Measurements from ENCODE around the gene TMEM232.

TMEM232 gene

DNA sequence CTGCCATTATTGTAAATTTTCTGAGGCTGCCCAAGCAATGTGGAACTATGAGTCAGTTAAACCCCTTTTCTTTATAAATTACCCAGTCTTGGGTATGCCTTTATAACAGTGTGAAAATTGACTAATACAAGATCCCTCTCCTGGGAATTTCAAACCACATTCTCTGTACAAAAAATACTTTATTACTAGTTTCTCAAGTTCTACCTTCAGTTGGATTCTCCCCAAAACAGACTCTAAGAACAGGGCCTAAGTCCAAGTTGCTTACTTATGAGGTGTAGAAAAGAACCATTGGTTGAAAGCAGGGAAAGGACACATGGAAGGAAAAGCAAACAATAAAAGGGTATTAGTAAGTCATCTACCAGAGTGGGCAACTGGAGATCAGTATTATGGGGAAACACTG, 343.2 kb downstream of the TMEM232 start:
- no peak overlapping the region for H3K27ac Mint-ChIP-seq
- H3K27me3 Mint-ChIP-seq (ENCODE audit: low read depth) = no peaks in the 10 kb centered on the region
- H3K4me1 Mint-ChIP-seq = no peaks in the 10 kb centered on the region
- TF ChIP-seq CTCF (IDR thresholded peaks at IDR 0.05; ENCODE audit: unreplicated experiment in 3 of 3) = no peak
- no peaks in the 10 kb centered on the region for H3K36me3 Mint-ChIP-seq (ENCODE audit: low read depth)
- H3K9me3 Mint-ChIP-seq = no peaks in the 10 kb centered on the region
- H3K4me3 Mint-ChIP-seq = no peak overlapping the region

- H3K27ac Mint-ChIP-seq = peak overlapping the region in 1 of 3 experiments; percentile 41
- no peaks in the 10 kb centered on the region for H3K27me3 Mint-ChIP-seq (ENCODE audit: low read depth)
- no peak for TF ChIP-seq CTCF (IDR thresholded peaks at IDR 0.05; ENCODE audit: unreplicated experiment in 3 of 3)
- no peaks in the 10 kb centered on the region for H3K36me3 Mint-ChIP-seq (ENCODE audit: low read depth)
- peaks cover 23% of the 10 kb centered on the region for H3K4me1 Mint-ChIP-seq
- no peaks in the 10 kb centered on the region for H3K9me3 Mint-ChIP-seq
- H3K4me3 Mint-ChIP-seq = no peak overlapping the region
These were observed 348.5 kb downstream of the TMEM232 start for GRCh38 chr5:110377943-110378342.

DNA sequence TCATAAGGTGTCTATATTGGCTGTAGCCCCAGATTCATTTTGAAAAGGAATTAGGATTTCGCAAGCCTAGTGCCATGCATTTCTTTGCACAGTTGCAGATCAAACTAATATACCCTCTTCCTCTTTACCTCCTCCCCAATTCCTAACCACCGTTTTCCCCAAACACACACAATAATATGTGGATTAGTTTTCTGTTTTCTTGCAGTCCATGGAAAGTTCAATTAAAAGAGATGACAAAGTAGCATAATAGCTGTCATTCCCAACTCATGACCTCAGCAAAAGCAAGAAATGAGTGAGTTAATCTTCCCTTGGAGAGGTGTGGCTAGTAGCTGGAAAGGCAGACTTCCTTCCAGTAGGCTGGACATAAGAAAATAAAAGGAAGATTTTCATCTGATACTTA, 349.1 kb downstream of the TMEM232 start:
- H3K4me1 Mint-ChIP-seq = peaks cover 23% of the 10 kb centered on the region
- TF ChIP-seq CTCF (IDR thresholded peaks at IDR 0.05; ENCODE audit: unreplicated experiment in 3 of 3) = no peak
- H3K9me3 Mint-ChIP-seq = no peaks in the 10 kb centered on the region
- no peak overlapping the region for H3K4me3 Mint-ChIP-seq
- H3K27me3 Mint-ChIP-seq (ENCODE audit: low read depth) = no peaks in the 10 kb centered on the region
- H3K27ac Mint-ChIP-seq = peak overlapping the region in 1 of 3 experiments; percentile 41
- H3K36me3 Mint-ChIP-seq (ENCODE audit: low read depth) = no peaks in the 10 kb centered on the region

DNA sequence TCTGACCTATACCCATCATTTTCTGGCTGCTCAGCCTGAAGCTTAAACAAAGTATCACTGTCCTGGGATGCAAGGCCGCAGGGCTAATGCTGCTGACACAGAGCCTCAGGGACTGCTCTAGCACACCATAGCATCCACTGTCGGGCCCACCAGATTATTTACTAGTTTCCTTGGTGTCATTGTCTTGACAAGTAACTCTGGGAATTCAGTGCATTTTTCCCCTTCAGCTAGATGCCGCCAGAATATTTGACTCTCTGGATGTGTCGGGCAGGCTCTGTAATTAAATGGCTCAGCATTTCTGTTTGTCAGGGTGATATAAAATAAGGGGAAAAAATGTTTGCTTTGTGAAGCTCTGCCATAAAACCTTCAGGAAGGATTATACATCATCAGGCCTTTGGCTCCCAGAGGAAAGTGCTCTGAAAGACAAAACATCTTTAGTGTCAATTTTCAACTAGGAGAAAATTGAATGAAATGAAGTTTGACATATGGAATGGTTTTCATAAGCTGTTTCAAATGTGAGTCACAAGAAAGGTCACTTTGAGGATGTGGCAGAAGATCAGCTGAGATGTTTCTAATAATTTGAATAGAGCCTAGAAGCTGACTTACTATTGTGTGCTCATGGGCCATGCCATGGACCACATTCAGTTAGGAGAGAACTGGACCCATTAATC, 350.1 kb downstream of the TMEM232 start:
- no peaks in the 10 kb centered on the region for H3K9me3 Mint-ChIP-seq
- H3K4me3 Mint-ChIP-seq = no peak overlapping the region
- TF ChIP-seq CTCF (IDR thresholded peaks at IDR 0.05; ENCODE audit: unreplicated experiment in 3 of 3) = no peak
- no peaks in the 10 kb centered on the region for H3K27me3 Mint-ChIP-seq (ENCODE audit: low read depth)
- H3K27ac Mint-ChIP-seq = peak overlapping the region; percentile 5 to 41 (median 10)
- H3K36me3 Mint-ChIP-seq (ENCODE audit: low read depth) = no peaks in the 10 kb centered on the region
- peaks cover 23% of the 10 kb centered on the region for H3K4me1 Mint-ChIP-seq

DNA sequence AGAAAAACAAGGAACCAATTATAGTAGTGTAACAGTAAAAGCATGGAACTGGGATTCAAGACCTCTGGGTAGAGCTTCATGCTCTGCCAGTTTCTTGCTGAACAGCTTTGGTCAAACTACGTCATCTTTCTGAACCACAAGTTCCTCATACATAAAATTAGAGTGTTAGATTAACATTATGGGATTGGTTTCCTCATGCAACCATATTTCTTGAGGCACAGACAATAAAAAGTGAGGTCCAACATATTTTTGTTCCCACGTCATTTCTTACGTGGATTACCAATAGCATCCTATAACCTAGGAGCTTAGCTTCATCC, 354.8 kb downstream of the TMEM232 start:
- no peaks in the 10 kb centered on the region for H3K27me3 Mint-ChIP-seq (ENCODE audit: low read depth)
- H3K4me3 Mint-ChIP-seq = no peak overlapping the region
- peaks cover 11% of the 10 kb centered on the region for H3K4me1 Mint-ChIP-seq
- TF ChIP-seq CTCF (IDR thresholded peaks at IDR 0.05; ENCODE audit: unreplicated experiment in 3 of 3) = no peak
- no peaks in the 10 kb centered on the region for H3K9me3 Mint-ChIP-seq
- no peaks in the 10 kb centered on the region for H3K36me3 Mint-ChIP-seq (ENCODE audit: low read depth)
- peak overlapping the region in 1 of 3 experiments; percentile 29 for H3K27ac Mint-ChIP-seq

DNA sequence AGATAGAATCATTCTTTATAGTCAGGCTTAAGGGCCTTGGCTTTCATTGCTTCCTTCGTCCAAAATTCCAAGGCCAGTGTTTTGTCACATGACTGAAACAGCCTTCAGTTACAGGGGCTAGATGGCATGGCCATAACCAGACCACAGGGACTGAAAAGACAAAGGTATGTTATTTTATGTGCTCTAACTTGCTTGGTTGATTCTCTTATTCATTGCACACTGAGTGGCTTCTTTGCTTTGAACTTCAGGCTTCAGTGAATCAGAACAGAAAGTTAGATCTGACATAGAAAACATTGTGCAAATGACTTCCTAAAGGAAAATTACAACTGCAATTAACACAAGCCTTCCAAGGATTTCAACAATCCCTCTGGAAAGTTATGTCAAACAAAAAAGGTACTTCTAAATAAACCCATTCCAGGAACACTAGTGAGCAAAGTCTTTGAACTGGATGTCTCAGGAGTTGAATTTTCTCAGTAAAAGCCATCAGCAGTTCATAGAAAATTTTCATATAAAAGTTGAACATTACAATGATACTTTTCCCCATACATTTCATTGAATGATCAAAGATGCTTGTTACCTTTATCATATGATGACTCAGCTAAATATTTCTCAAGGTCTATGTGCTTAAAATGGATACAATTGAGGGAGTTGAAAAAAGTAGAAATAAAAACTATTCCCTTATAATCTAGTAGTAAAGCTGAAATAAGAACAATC, 355.3 kb downstream of the TMEM232 start:
- Mint-ChIP-seq H3K4me1 (peaks cover 6% of the 10 kb centered on the region), H3K27ac (peak overlapping the region; percentile 60 to 80 (median 67)), H3K4me3 (no peak overlapping the region), H3K36me3 (ENCODE audit: low read depth) (no peaks in the 10 kb centered on the region), H3K27me3 (ENCODE audit: low read depth) (no peaks in the 10 kb centered on the region), H3K9me3 (no peaks in the 10 kb centered on the region)
- no peak for TF ChIP-seq CTCF (IDR thresholded peaks at IDR 0.05; ENCODE audit: unreplicated experiment in 3 of 3)

All from nephron (organoid).